Neural progenitor cell (in vitro differentiated cells): ENCODE measurements around the gene NFATC2IP. TPM values are rescaled to one million over a fixed set of nuclear protein-coding genes. Genes with fewer than 3 reads are reported as not detected.
A peak's percentile ranks its signal among the peaks of the same experiment; 100 is the strongest.

Experiments used
- DNase-seq: peaks from one replicate; pipeline ENCODE4 v3.0.0-alpha.2; 2016; ENCODE audit warnings: low spot score
- H2AFZ ChIP-seq: fragments of 200-600 bp; sonication (generic); replicated peaks from 2 replicates; pipeline ENCODE4 v1.6.1; 2016; ENCODE audit warnings: antibody characterized with exemption
- H3F3A ChIP-seq: fragments of 200-600 bp; sonication (generic); 2 replicates; pipeline ENCODE4 v1.6.1; 2016; ENCODE audit warnings: antibody characterized with exemption, low read depth
- H3K27ac ChIP-seq: fragments of 200-600 bp; sonication (generic); 2 replicates; pipeline ENCODE4 v1.5.1; 2016; ENCODE audit warnings: mild to moderate bottlenecking
- H3K27me3 ChIP-seq: fragments of 200-600 bp; sonication (generic); 2 replicates; pipeline ENCODE4 v1.6.1; 2016; ENCODE audit warnings: mild to moderate bottlenecking, moderate library complexity
- H3K36me3 ChIP-seq: fragments of 200-600 bp; sonication (generic); 2 replicates; pipeline ENCODE4 v1.5.1; 2016
- H3K4me1 ChIP-seq: fragments of 200-600 bp; sonication (generic); 2 replicates; pipeline ENCODE4 v1.6.1; 2016; ENCODE audit warnings: mixed run types
- H3K4me2 ChIP-seq: fragments of 200-600 bp; sonication (generic); 2 replicates; pipeline ENCODE4 v1.6.1; 2016
- H3K4me3 ChIP-seq: fragments of 200-600 bp; sonication (generic); 2 replicates; pipeline ENCODE4 v1.5.1; 2016
- H3K79me2 ChIP-seq: fragments of 200-600 bp; sonication (generic); 2 replicates; pipeline ENCODE4 v1.6.1; 2016; ENCODE audit warnings: low read depth
- H3K9ac ChIP-seq: fragments of 200-600 bp; sonication (generic); 2 replicates; pipeline ENCODE4 v1.6.1; 2016
- H3K9me3 ChIP-seq: fragments of 200-600 bp; sonication (generic); 2 replicates; pipeline ENCODE4 v1.5.1; 2016; ENCODE audit warnings: low read depth
- H4K20me1 ChIP-seq: fragments of 200-600 bp; sonication (generic); 2 replicates; pipeline ENCODE4 v1.6.1; 2016; ENCODE audit warnings: low read depth
- H3K27ac Mint-ChIP-seq: 3 replicates; pipeline ENCODE4 v1.8.0; 2021; ENCODE audit warnings: mixed read lengths
- H3K27me3 Mint-ChIP-seq: 2 replicates; pipeline ENCODE4 v1.8.0; 2022; ENCODE audit warnings: low read depth, mild to moderate bottlenecking, inconsistent platforms, moderate library complexity, mixed read lengths; ENCODE audit not compliant: insufficient read depth
- H3K36me3 Mint-ChIP-seq: 3 replicates; pipeline ENCODE4 v1.8.0; 2021; ENCODE audit warnings: mixed read lengths
- H3K4me1 Mint-ChIP-seq: 3 replicates; pipeline ENCODE4 v1.8.0; 2021; ENCODE audit warnings: mixed read lengths
- H3K4me3 Mint-ChIP-seq: 3 replicates; pipeline ENCODE4 v1.8.0; 2021; ENCODE audit warnings: mild to moderate bottlenecking, moderate library complexity, mixed read lengths
- H3K9me3 Mint-ChIP-seq: 3 replicates; pipeline ENCODE4 v1.8.0; 2020; ENCODE audit warnings: mixed read lengths
- EZH2 ChIP-seq: fragments of 200-600 bp; sonication (generic); IDR thresholded peaks from 2 replicates; pipeline ENCODE4 v1.6.1; 2017; ENCODE audit warnings: antibody characterized with exemption, mild to moderate bottlenecking, moderate library complexity
- EZH2phosphoT487 ChIP-seq: fragments of 200-600 bp; sonication (generic); IDR thresholded peaks from 2 replicates; pipeline ENCODE4 v1.6.1; 2017; ENCODE audit warnings: antibody characterized with exemption
- total RNA-seq: library from RNA; depleted of rRNA; stranded (reverse); fragments of >200 nt; gene quantifications from 2 replicates; pipeline ENCODE4 v1.2.3, GENCODE V29; 2015; ENCODE audit warnings: low replicate concordance
- TF ChIP-seq, protein P1 (sequence below): fragments of 200-600 bp; sonication (generic); IDR thresholded peaks from 2 replicates; pipeline ENCODE4 v1.5.1; 2017; ENCODE audit warnings: antibody characterized with exemption, mild to moderate bottlenecking

The NFATC2IP gene
- total RNA-seq, 1 donor from 2014 or later: 33.2 TPM

DNA sequence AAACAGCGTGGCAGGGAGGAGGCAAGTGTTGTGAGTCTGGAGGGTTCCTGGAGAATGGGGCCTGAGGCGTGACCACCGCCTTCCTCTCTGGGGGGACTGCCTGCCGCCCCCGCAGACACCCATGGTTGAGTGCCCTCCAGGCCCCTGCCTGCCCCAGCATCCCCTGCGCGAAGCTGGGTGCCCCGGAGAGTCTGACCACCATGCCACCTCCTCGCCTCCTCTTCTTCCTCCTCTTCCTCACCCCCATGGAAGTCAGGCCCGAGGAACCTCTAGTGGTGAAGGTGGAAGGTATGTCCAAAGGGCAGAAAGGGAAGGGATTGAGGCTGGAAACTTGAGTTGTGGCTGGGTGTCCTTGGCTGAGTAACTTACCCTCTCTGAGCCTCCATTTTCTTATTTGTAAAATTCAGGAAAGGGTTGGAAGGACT is 18.9 kb upstream of the NFATC2IP start, which contains the start of gene CD19:
Gene CD19 (plus strand): TSS at position 171 of the 425 bp plus-strand sequence. CDS start 30 bp downstream, at position 201.
- peak within 1 kb of the TSS; percentile 66 for H3K4me2 ChIP-seq
- no peaks in the 10 kb centered on the region for H3K9me3 Mint-ChIP-seq

DNA sequence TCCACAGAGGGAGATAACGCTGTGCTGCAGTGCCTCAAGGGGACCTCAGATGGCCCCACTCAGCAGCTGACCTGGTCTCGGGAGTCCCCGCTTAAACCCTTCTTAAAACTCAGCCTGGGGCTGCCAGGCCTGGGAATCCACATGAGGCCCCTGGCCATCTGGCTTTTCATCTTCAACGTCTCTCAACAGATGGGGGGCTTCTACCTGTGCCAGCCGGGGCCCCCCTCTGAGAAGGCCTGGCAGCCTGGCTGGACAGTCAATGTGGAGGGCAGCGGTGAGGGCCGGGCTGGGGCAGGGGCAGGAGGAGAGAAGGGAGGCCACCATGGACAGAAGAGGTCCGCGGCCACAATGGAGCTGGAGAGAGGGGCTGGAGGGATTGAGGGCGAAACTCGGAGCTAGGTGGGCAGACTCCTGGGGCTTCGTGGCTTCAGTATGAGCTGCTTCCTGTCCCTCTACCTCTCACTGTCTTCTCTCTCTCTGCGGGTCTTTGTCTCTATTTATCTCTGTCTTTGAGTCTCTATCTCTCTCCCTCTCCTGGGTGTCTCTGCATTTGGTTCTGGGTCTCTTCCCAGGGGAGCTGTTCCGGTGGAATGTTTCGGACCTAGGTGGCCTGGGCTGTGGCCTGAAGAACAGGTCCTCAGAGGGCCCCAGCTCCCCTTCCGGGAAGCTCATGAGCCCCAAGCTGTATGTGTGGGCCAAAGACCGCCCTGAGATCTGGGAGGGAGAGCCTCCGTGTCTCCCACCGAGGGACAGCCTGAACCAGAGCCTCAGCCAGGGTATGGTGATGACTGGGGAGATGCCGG is 18.2 kb upstream of the NFATC2IP start:
- Histone ChIP-seq H3K27me3 (no peaks in the 10 kb centered on the region), H3K4me1 (peaks cover 8% of the 10 kb centered on the region), H2AFZ (peak overlapping the region; percentile 34), H3K4me2 (no peak overlapping the region), H3K9me3 (no peaks in the 10 kb centered on the region), H3K9ac (no peak overlapping the region), H3K4me3 (no peak overlapping the region), H3K36me3 (no peaks in the 10 kb centered on the region), H3K79me2 (no peaks in the 10 kb centered on the region), H3F3A (peaks cover 16% of the 10 kb centered on the region), H4K20me1 (no peaks in the 10 kb centered on the region), H3K27ac (no peak overlapping the region)
- no peak for DNase-seq
- Mint-ChIP-seq H3K27me3 (peaks cover 6% of the 10 kb centered on the region), H3K36me3 (no peaks in the 10 kb centered on the region), H3K27ac (peak overlapping the region; percentile 90), H3K9me3 (no peaks in the 10 kb centered on the region), H3K4me3 (no peak overlapping the region), H3K4me1 (peaks cover 23% of the 10 kb centered on the region)
- TF ChIP-seq EZH2phosphoT487 (no peak), EZH2 (no peak)
- TF ChIP-seq, protein P1, sequence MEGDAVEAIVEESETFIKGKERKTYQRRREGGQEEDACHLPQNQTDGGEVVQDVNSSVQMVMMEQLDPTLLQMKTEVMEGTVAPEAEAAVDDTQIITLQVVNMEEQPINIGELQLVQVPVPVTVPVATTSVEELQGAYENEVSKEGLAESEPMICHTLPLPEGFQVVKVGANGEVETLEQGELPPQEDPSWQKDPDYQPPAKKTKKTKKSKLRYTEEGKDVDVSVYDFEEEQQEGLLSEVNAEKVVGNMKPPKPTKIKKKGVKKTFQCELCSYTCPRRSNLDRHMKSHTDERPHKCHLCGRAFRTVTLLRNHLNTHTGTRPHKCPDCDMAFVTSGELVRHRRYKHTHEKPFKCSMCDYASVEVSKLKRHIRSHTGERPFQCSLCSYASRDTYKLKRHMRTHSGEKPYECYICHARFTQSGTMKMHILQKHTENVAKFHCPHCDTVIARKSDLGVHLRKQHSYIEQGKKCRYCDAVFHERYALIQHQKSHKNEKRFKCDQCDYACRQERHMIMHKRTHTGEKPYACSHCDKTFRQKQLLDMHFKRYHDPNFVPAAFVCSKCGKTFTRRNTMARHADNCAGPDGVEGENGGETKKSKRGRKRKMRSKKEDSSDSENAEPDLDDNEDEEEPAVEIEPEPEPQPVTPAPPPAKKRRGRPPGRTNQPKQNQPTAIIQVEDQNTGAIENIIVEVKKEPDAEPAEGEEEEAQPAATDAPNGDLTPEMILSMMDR: no peak

More for the DNA sequence above, 18.9 kb upstream of the NFATC2IP start, which contains the start of gene CD19:
- TF ChIP-seq EZH2 (no peak), EZH2phosphoT487 (no peak)
- TF ChIP-seq, protein P1: no peak
- Mint-ChIP-seq H3K4me3 (peak within 1 kb of the TSS; percentile 13), H3K27me3 (peaks cover 8% of the 10 kb centered on the region), H3K4me1 (peaks cover 23% of the 10 kb centered on the region), H3K27ac (peak within 1 kb of the TSS; percentile 90), H3K36me3 (no peaks in the 10 kb centered on the region)
- DNase-seq: no peak
- Histone ChIP-seq H3K79me2 (no peaks in the 10 kb centered on the region), H3F3A (peaks cover 20% of the 10 kb centered on the region), H2AFZ (peak within 1 kb of the TSS; percentile 41), H3K4me1 (peaks cover 8% of the 10 kb centered on the region), H3K9me3 (no peaks in the 10 kb centered on the region), H3K9ac (no peak within 1 kb of the TSS), H3K27ac (peak within 1 kb of the TSS; percentile 86), H4K20me1 (no peaks in the 10 kb centered on the region), H3K36me3 (no peaks in the 10 kb centered on the region), H3K4me3 (peak within 1 kb of the TSS; percentile 9), H3K27me3 (no peaks in the 10 kb centered on the region)

DNA sequence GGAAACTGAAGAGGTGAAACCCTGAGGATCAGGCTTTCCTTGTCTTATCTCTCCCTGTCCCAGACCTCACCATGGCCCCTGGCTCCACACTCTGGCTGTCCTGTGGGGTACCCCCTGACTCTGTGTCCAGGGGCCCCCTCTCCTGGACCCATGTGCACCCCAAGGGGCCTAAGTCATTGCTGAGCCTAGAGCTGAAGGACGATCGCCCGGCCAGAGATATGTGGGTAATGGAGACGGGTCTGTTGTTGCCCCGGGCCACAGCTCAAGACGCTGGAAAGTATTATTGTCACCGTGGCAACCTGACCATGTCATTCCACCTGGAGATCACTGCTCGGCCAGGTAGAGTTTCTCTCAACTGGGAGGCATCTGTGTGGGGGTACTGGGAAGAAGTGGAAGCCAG is 17.6 kb upstream of the NFATC2IP start:
- H3K4me3 ChIP-seq: no peak overlapping the region
- H3K27ac ChIP-seq: no peak overlapping the region
- no peaks in the 10 kb centered on the region for H3K27me3 ChIP-seq
- Mint-ChIP-seq H3K9me3 (no peaks in the 10 kb centered on the region), H3K36me3 (no peaks in the 10 kb centered on the region), H3K4me3 (no peak overlapping the region), H3K4me1 (peaks cover 20% of the 10 kb centered on the region), H3K27ac (no peak overlapping the region), H3K27me3 (peaks cover 6% of the 10 kb centered on the region)
- no peaks in the 10 kb centered on the region for H4K20me1 ChIP-seq
- no peaks in the 10 kb centered on the region for H3K9me3 ChIP-seq
- H3K9ac ChIP-seq: no peak overlapping the region
- H3K79me2 ChIP-seq: no peaks in the 10 kb centered on the region
- TF ChIP-seq, protein P1: no peak
- no peak for TF ChIP-seq EZH2phosphoT487
- peaks cover 8% of the 10 kb centered on the region for H3K4me1 ChIP-seq
- no peak overlapping the region for H2AFZ ChIP-seq
- no peaks in the 10 kb centered on the region for H3K36me3 ChIP-seq
- no peak overlapping the region for H3K4me2 ChIP-seq
- peaks cover 16% of the 10 kb centered on the region for H3F3A ChIP-seq
- no peak for DNase-seq
